GM23338 (cell line): ENCODE data around the gene HNRNPM. TPM values are rescaled to one million over a fixed set of nuclear protein-coding genes. Genes with fewer than 3 reads are reported as not detected.
A peak's percentile ranks its signal among the peaks of the same experiment; 100 is the strongest.

Experiments
- ATAC-seq: fragments of 200-7000 bp; cut with Tn5 transposase; 3 replicates; pipeline ENCODE4 v1.9.1; 2020
- DNase-seq: peaks from one replicate; pipeline ENCODE4 v3.0.0-alpha.2; 2015; ENCODE audit warnings: low spot score
- H2AFZ ChIP-seq: fragments of 200-600 bp; sonication (generic); 2 replicates; pipeline ENCODE4 v1.8.0; 2016; ENCODE audit warnings: antibody characterized with exemption, mild to moderate bottlenecking, moderate library complexity
- H3F3A ChIP-seq: fragments of 200-600 bp; sonication (generic); replicated peaks from 2 replicates; pipeline ENCODE4 v1.8.0; 2017; ENCODE audit warnings: antibody characterized with exemption, mixed run types, low read depth
- H3K27ac ChIP-seq: fragments of 200-600 bp; sonication (generic); 2 replicates; pipeline ENCODE4 v1.6.1; 2016; ENCODE audit warnings: low read depth
- H3K27me3 ChIP-seq: fragments of 200-600 bp; sonication (generic); 2 replicates; pipeline ENCODE4 v1.8.0; 2016; ENCODE audit warnings: mild to moderate bottlenecking, mixed run types, moderate library complexity; ENCODE audit not compliant: insufficient read depth
- H3K36me3 ChIP-seq: fragments of 200-600 bp; sonication (generic); 2 replicates; pipeline ENCODE4 v1.8.0; 2016; ENCODE audit warnings: mild to moderate bottlenecking; ENCODE audit not compliant: insufficient read depth
- H3K4me1 ChIP-seq: fragments of 200-600 bp; sonication (generic); 2 replicates; pipeline ENCODE4 v1.8.0; 2016; ENCODE audit warnings: mild to moderate bottlenecking, moderate library complexity; ENCODE audit not compliant: insufficient read depth
- H3K4me2 ChIP-seq: fragments of 200-600 bp; sonication (generic); 2 replicates; pipeline ENCODE4 v1.7.1; 2017; ENCODE audit warnings: mixed run types
- H3K4me3 ChIP-seq: fragments of 200-600 bp; sonication (generic); 2 replicates; pipeline ENCODE4 v1.6.1; 2016; ENCODE audit warnings: mixed run types
- H3K79me2 ChIP-seq: fragments of 200-600 bp; sonication (generic); replicated peaks from 2 replicates; pipeline ENCODE4 v1.8.0; 2017; ENCODE audit warnings: mild to moderate bottlenecking; ENCODE audit not compliant: insufficient read depth
- H3K9me2 ChIP-seq: fragments of 200-600 bp; sonication (generic); 2 replicates; pipeline ENCODE4 v1.8.0; 2017; ENCODE audit not compliant: insufficient read depth
- H4K20me1 ChIP-seq: fragments of 200-600 bp; sonication (generic); replicated peaks from 2 replicates; pipeline ENCODE4 v1.8.0; 2017; ENCODE audit warnings: mild to moderate bottlenecking; ENCODE audit not compliant: insufficient read depth
- H3K27ac Mint-ChIP-seq: 2 replicates; pipeline ENCODE4 v1.8.0; 2020; ENCODE audit warnings: inconsistent platforms, mild to moderate bottlenecking, moderate library complexity, mixed read lengths
- H3K27me3 Mint-ChIP-seq: 3 replicates; pipeline ENCODE4 v1.8.0; 2022; ENCODE audit warnings: low read depth, mild to moderate bottlenecking, moderate library complexity, mixed read lengths, inconsistent platforms; ENCODE audit not compliant: insufficient read depth, poor library complexity
- H3K36me3 Mint-ChIP-seq: 3 replicates; pipeline ENCODE4 v1.8.0; 2021; ENCODE audit warnings: low read depth, mild to moderate bottlenecking, inconsistent platforms, moderate library complexity, mixed read lengths
- H3K4me1 Mint-ChIP-seq: 3 replicates; pipeline ENCODE4 v1.8.0; 2020; ENCODE audit warnings: mild to moderate bottlenecking, inconsistent platforms, mixed read lengths
- H3K4me3 Mint-ChIP-seq: 3 replicates; pipeline ENCODE4 v1.8.0; 2021; ENCODE audit warnings: moderate library complexity, mild to moderate bottlenecking, inconsistent platforms, mixed read lengths
- H3K9me3 Mint-ChIP-seq: 3 replicates; pipeline ENCODE4 v1.8.0; 2020; ENCODE audit warnings: moderate library complexity, mild to moderate bottlenecking, inconsistent platforms, mixed read lengths
- EZH2 ChIP-seq: fragments of 200-600 bp; sonication (generic); IDR thresholded peaks from one replicate; pipeline ENCODE4 v1.8.0; 2017; ENCODE audit warnings: antibody characterized with exemption, mild to moderate bottlenecking, low read depth; ENCODE audit not compliant: unreplicated experiment
- EZH2phosphoT487 ChIP-seq: fragments of 200-600 bp; sonication (generic); IDR thresholded peaks from one replicate; pipeline ENCODE4 v1.8.1; 2018; ENCODE audit warnings: antibody characterized with exemption; ENCODE audit not compliant: unreplicated experiment
- JUNB ChIP-seq: IDR thresholded peaks from one replicate; pipeline ENCODE4 v1.6.1; 2016; ENCODE audit warnings: antibody characterized with exemption; ENCODE audit not compliant: unreplicated experiment
- POLR2AphosphoS5 ChIP-seq: IDR thresholded peaks from 2 replicates; pipeline ENCODE4 v1.6.1; 2016; ENCODE audit warnings: antibody characterized with exemption, low read depth
- ZNF114 ChIP-seq: fragments of 250-450 bp; sonication (Bioruptor Pico); IDR thresholded peaks from 2 replicates; pipeline ENCODE4 v1.5.0; 2020; ENCODE audit warnings: mild to moderate bottlenecking, moderate library complexity
- ZNF331 ChIP-seq: fragments of 250-450 bp; sonication (Bioruptor Pico); IDR thresholded peaks from 2 replicates; pipeline ENCODE4 v1.5.0; 2020; ENCODE audit warnings: low read depth, mild to moderate bottlenecking, moderate library complexity
- ZNF462 ChIP-seq: fragments of 250-450 bp; sonication (Bioruptor Pico); IDR thresholded peaks from 2 replicates; pipeline ENCODE4 v1.5.0; 2020; ENCODE audit warnings: mild to moderate bottlenecking, moderate library complexity
- polyA plus RNA-seq: library from polyadenylated mRNA; unstranded; fragments of >200 nt; fragmentation: Nextera tagmentation; extraction: Ambion mirVana; gene quantifications from 2 replicates; pipeline ENCODE4 v1.2.1, GENCODE V29; 2016
- total RNA-seq: library from RNA; depleted of rRNA; stranded (reverse); fragments of >200 nt; shearing (Covaris generic); gene quantifications from 2 replicates; pipeline ENCODE4 v1.2.3, GENCODE V29; 2014

The HNRNPM gene
- total and polyA plus RNA-seq, 2 experiments from 2014 or later, result 291 to 389 TPM

GRCh38 chr19:8458380-8458779 lies 13.6 kb downstream of the HNRNPM start:
- peaks cover 69% of the 10 kb centered on the region for H3K4me1 ChIP-seq
- peak overlapping the region; percentile 41; the same call in 1 of the 2 replicates for H3K27ac ChIP-seq
- ATAC-seq (peak; percentile 14; the same call in 1 of the 3 replicates), DNase-seq (no peak)
- H3K79me2 ChIP-seq, result peaks cover 100% of the 10 kb centered on the region
- no peak overlapping the region for H3K4me2 ChIP-seq
- no peaks in the 10 kb centered on the region for H3K9me2 ChIP-seq
- no peak overlapping the region for H3K4me3 ChIP-seq
- H4K20me1 ChIP-seq, result peaks cover 99% of the 10 kb centered on the region
- Mint-ChIP-seq H3K27me3 (no peaks in the 10 kb centered on the region), H3K4me3 (peak overlapping the region; percentile 23; the same call in 1 of the 3 replicates), H3K9me3 (no peaks in the 10 kb centered on the region), H3K36me3 (peaks cover 76% of the 10 kb centered on the region), H3K4me1 (peaks cover 95% of the 10 kb centered on the region), H3K27ac (no peak overlapping the region)
- H2AFZ ChIP-seq, result no peak overlapping the region
- H3F3A ChIP-seq, result peaks cover 8% of the 10 kb centered on the region; the same call in 1 of the 2 replicates
- no peaks in the 10 kb centered on the region for H3K27me3 ChIP-seq
- H3K36me3 ChIP-seq, result peaks cover 17% of the 10 kb centered on the region; the same call in 1 of the 2 replicates
- TF ChIP-seq POLR2AphosphoS5 (no peak), ZNF331 (CRISPR knock-in tag) (no peak), ZNF462 (CRISPR knock-in tag) (no peak), JUNB (no peak), EZH2 (no peak), ZNF114 (CRISPR knock-in tag) (no peak), EZH2phosphoT487 (no peak)
